K562 (cell line): ENCODE measurements around the gene DDX54. TPM values are rescaled to one million over a fixed set of nuclear protein-coding genes. Genes with fewer than 3 reads are reported as not detected.

Experiments
- ATAC-seq: fragments of 200-7000 bp; cut with Tn5 transposase; 3 replicates; pipeline ENCODE4 v1.9.1; 2020; ENCODE audit warnings: moderate library complexity
- BruUV-seq: library from RNA; stranded (reverse); fragments of 400-500 nt; replicated peaks from 2 replicates; lab custom pipeline; 2021; lab: Mats Ljungman, UMichigan
- CTCF ChIA-PET: fragments of 300-600 bp; formaldehyde crosslinking; extraction: SDS; loops from one replicate; lab custom pipeline; 2021; ENCODE audit warnings: low intra/inter-chr PET ratio; lab: Yijun Ruan, JAX
- POLR2A ChIA-PET: fragments of 300-600, 350-650 bp; sonication (Branson Sonifier 250); formaldehyde crosslinking; extraction: SDS; loops from one replicate; lab custom pipeline; 2021; ENCODE audit warnings: antibody characterized with exemption, inconsistent platforms; lab: Yijun Ruan, JAX
- DNase-seq, 4 experiments: peaks; one replicate each; pipeline versions ENCODE4 v3.0.0 to v3.0.0-alpha.2; 2011 to 2018; ENCODE audit warnings: low spot score in 3 of 4, mixed read lengths in 3 of 4; ENCODE audit errors: extremely low read depth in 1 of 4
- FAIRE-seq: peaks from 2 replicates; lab custom pipeline; 2011; peaks lifted over from hg19 to GRCh38; lab: Jason Lieb, UNC
- H2AFZ ChIP-seq: 2 replicates; pipeline ENCODE4 v1.6.0; 2011; ENCODE audit warnings: low read depth, low read length, control low read depth, inconsistent platforms
- H3K27ac ChIP-seq: fragments of 200-600 bp; 3 replicates; pipeline ENCODE4 v1.8.0; 2011; ENCODE audit warnings: low read depth, mild to moderate bottlenecking, control low read depth, inconsistent platforms, low read length, moderate library complexity, mixed read lengths; ENCODE audit errors: extremely low read depth
- H3K27me3 ChIP-seq, 2 experiments: fragments of 300-600 bp in 1 of 2; 2 replicates in 1 of 2; 3 replicates in 1 of 2; pipeline versions ENCODE4 v1.6.0 to v1.8.0; 2011; ENCODE audit warnings: inconsistent platforms in 2 of 2, low read length in 2 of 2, mild to moderate bottlenecking in 1 of 2, mixed read lengths in 1 of 2, moderate library complexity in 1 of 2; ENCODE audit not compliant: control insufficient read depth in 2 of 2, insufficient read depth in 2 of 2
- H3K36me3 ChIP-seq: fragments of 300-600 bp; 3 replicates; pipeline ENCODE4 v1.8.0; 2011; ENCODE audit warnings: mild to moderate bottlenecking, low read length, inconsistent platforms; ENCODE audit not compliant: control insufficient read depth, insufficient read depth
- H3K4me1 ChIP-seq, 2 experiments: fragments of 200-600 bp in 1 of 2; replicated peaks in 1 of 2; 2 replicates in 1 of 2; 3 replicates in 1 of 2; pipeline versions ENCODE4 v1.5.1 to v1.8.0; 2011; ENCODE audit warnings: inconsistent platforms in 2 of 2, low read length in 2 of 2, mild to moderate bottlenecking in 1 of 2, mixed read lengths in 1 of 2, moderate library complexity in 1 of 2; ENCODE audit not compliant: control insufficient read depth in 2 of 2, insufficient read depth in 2 of 2
- H3K4me2 ChIP-seq: 2 replicates; pipeline ENCODE4 v1.6.1; 2011; ENCODE audit warnings: low read length, control low read depth, inconsistent platforms, mixed read lengths; ENCODE audit not compliant: insufficient read depth
- H3K4me3 ChIP-seq: fragments of 200-600 bp; sonication (generic), shearing (Covaris generic); 2 replicates; pipeline ENCODE4 v1.5.1; 2016; ENCODE audit warnings: control low read depth, inconsistent platforms
- H3K79me2 ChIP-seq: fragments of 200-600 bp; 3 replicates; pipeline ENCODE4 v1.8.0; 2011; ENCODE audit warnings: low read length, inconsistent platforms; ENCODE audit not compliant: control insufficient read depth, insufficient read depth
- H3K9ac ChIP-seq, 2 experiments: 2 replicates each; pipeline versions ENCODE4 v1.6.0 to v1.6.1; 2011; ENCODE audit warnings: low read depth in 2 of 2, low read length in 2 of 2, control low read depth in 1 of 2, inconsistent platforms in 1 of 2, mild to moderate bottlenecking in 1 of 2, mixed read lengths in 1 of 2; ENCODE audit not compliant: insufficient read depth in 1 of 2
- H3K9me1 ChIP-seq: one replicate; pipeline ENCODE4 v1.6.0; 2011; ENCODE audit warnings: inconsistent platforms, mild to moderate bottlenecking, low read length, moderate library complexity; ENCODE audit not compliant: control insufficient read depth, insufficient read depth
- H3K9me3 ChIP-seq: replicated peaks from 2 replicates; pipeline ENCODE4 v1.5.1; 2011; ENCODE audit warnings: low read depth, low read length, inconsistent platforms; ENCODE audit not compliant: control insufficient read depth, insufficient read depth
- H4K20me1 ChIP-seq: replicated peaks from 2 replicates; pipeline ENCODE4 v1.6.1; 2011; ENCODE audit warnings: low read length, inconsistent platforms, mixed read lengths; ENCODE audit not compliant: control insufficient read depth, insufficient read depth
- CBFA2T2 ChIP-seq: fragments of 450-650 bp; conservative IDR thresholded peaks from 2 replicates; pipeline ENCODE4 v1.6.1; 2017; ENCODE audit warnings: mild to moderate bottlenecking
- CEBPG ChIP-seq, 3 experiments: fragments of 200-800 bp in 1 of 3; sonication (Bioruptor generic) in 1 of 3; sonication (generic) in 1 of 3; formaldehyde crosslinking in 1 of 3; IDR thresholded peaks in 2 of 3; conservative IDR thresholded peaks in 1 of 3; 2 replicates each; pipeline versions ENCODE4 v1.6.1 to v1.8.0; 2016 to 2022; ENCODE audit warnings: missing compliant biosample characterization in 2 of 3, missing genetic modification characterization in 2 of 3, mild to moderate bottlenecking in 1 of 3, missing genetic modification reagents in 1 of 3
- ESRRA ChIP-seq: fragments of 450-650 bp; IDR thresholded peaks from 2 replicates; pipeline ENCODE4 v1.6.1; 2014; ENCODE audit warnings: low read depth, mild to moderate bottlenecking, moderate library complexity, borderline replicate concordance
- L3MBTL2 ChIP-seq: fragments of 450-650 bp; IDR thresholded peaks from 2 replicates; pipeline ENCODE4 v1.6.1; 2016; ENCODE audit warnings: mild to moderate bottlenecking, moderate library complexity
- ZFX ChIP-seq: sonication (generic); formaldehyde crosslinking; IDR thresholded peaks from 2 replicates; pipeline ENCODE4 v1.8.0; 2022; ENCODE audit warnings: mild to moderate bottlenecking, missing genetic modification reagents, moderate library complexity
- WGBS: fragments of 100-300 bp; shearing (Covaris generic); methylation state at CpG from one replicate; pipeline ENCODE4 v1.1.6; 2016; ENCODE audit warnings: low coverage, mixed read lengths; ENCODE audit not compliant: insufficient coverage; ENCODE audit errors: missing lambda C conversion rate; 5-methylcytosine and 5-hydroxymethylcytosine counted together
- in situ Hi-C: fragments of 300-500 bp; cut with MboI; formaldehyde crosslinking; loops from 4 replicates; pipeline ENCODE4 v1.15.0; 2018; ENCODE audit warnings: inconsistent platforms, mixed read lengths
- intact Hi-C: fragments of 100-400 bp; cut with micrococcal nuclease; formaldehyde crosslinking; loops from 2 replicates; pipeline ENCODE4 v1.14.2; 2022
- polyA plus RNA-seq, 8 experiments: library from polyadenylated mRNA; depleted of rRNA in 4 of 8; stranded (reverse) in 5 of 8; unstranded in 3 of 8; fragments of >200 nt; fragmentation: Nextera tagmentation in 2 of 8; fragmentation: Illumina TruSeq in 1 of 8; extraction: Ambion mirVana in 2 of 8; extraction: Trizol in 1 of 8; gene quantifications; 2 replicates each; pipeline versions ENCODE4 v1.2.1 to v1.2.3, GENCODE V29; 2011 to 2014; ENCODE audit warnings: inconsistent platforms in 1 of 8, missing spikeins in 1 of 8
- total RNA-seq, 7 experiments: library from RNA; depleted of rRNA in 6 of 7; stranded (reverse); fragments of >200 nt in 6 of 7; fragmentation: Illumina TruSeq in 2 of 7; extraction: Trizol in 2 of 7; gene quantifications; 2 replicates each; pipeline versions ENCODE4 v1.2.1 to v1.2.3, GENCODE V29; 2011 to 2021; ENCODE audit warnings: low replicate concordance in 1 of 7
- TF ChIP-seq, protein P1 (sequence below), 2 experiments: fragments of 450-650 bp in 1 of 2; sonication (generic) in 1 of 2; formaldehyde crosslinking in 1 of 2; IDR thresholded peaks in 1 of 2; conservative IDR thresholded peaks in 1 of 2; 2 replicates each; pipeline versions ENCODE4 v1.6.1 to v1.8.1; 2016 to 2023; ENCODE audit warnings: mild to moderate bottlenecking in 2 of 2, moderate library complexity in 2 of 2, inconsistent platforms in 1 of 2, missing genetic modification reagents in 1 of 2

The DDX54 gene
- total and polyA plus RNA-seq, 9 of the 15 experiments (the other 6 are each of a cell fraction or from before 2014, with no cell fraction given): 1.4 to 135 (median 51.4) TPM

- ChIA-PET POLR2A (interaction anchor here (0.6 kb wide), 1 partner anchor 151 kb away, joined by 3 read pairs; no protein-coding TSS in a partner anchor), CTCF (interaction anchor here (0.5 kb wide), 1 partner anchor 458 kb away, joined by 3 read pairs; no protein-coding TSS in a partner anchor)
- no peak for TF ChIP-seq CEBPG (CRISPR knock-in tag; IDR thresholded peaks at IDR 0.05)
- peak in 1 of 2 experiments; percentile 44; a peak in 2 of 4 replicates for TF ChIP-seq CEBPG (tag; conservative IDR thresholded peaks at IDR 0.05 in 1 of 2, IDR thresholded peaks at IDR 0.05 in 1 of 2)
- no peak for TF ChIP-seq ZFX (CRISPR knock-in tag)
- peak; percentile 32; the same call in 1 of the 2 replicates for TF ChIP-seq ESRRA
- TF ChIP-seq CBFA2T2: no peak
- TF ChIP-seq, protein P1, sequence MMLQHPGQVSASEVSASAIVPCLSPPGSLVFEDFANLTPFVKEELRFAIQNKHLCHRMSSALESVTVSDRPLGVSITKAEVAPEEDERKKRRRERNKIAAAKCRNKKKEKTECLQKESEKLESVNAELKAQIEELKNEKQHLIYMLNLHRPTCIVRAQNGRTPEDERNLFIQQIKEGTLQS (IDR thresholded peaks at IDR 0.05): peak; percentile 62
- TF ChIP-seq, protein P1 (CRISPR knock-in tag; conservative IDR thresholded peaks at IDR 0.05): no peak
- TF ChIP-seq L3MBTL2: no peak
- DNase-seq (no peak), FAIRE-seq (no peak), ATAC-seq (no peak)
- Histone ChIP-seq H3K79me2 (no peaks in the 10 kb centered on the region), H4K20me1 (peaks cover 13% of the 10 kb centered on the region; the same call in 1 of the 2 replicates), H3K27me3 (peaks cover 31 to 60% of the 10 kb centered on the region in 2 experiments; a peak in 4 of 5 replicates), H3K9me1 (peaks cover 2% of the 10 kb centered on the region), H2AFZ (no peak overlapping the region), H3K27ac (no peak overlapping the region), H3K4me3 (no peak overlapping the region), H3K4me2 (no peak overlapping the region), H3K36me3 (no peaks in the 10 kb centered on the region), H3K4me1 (peaks cover 0 to 21% of the 10 kb centered on the region in 2 experiments; a peak in 1 of 5 replicates), H3K9me3 (no peaks in the 10 kb centered on the region), H3K9ac (no peak overlapping the region)
- BruUV-seq: no TSS peak
- 0% methylated on average over 2 of the region's 2 CpGs for WGBS
- intact Hi-C loops (no loop called here), in situ Hi-C loops (no loop called here)
Measured at GRCh38 chr12:113113397-113113796, 71.9 kb downstream of the DDX54 start.
